ENCODE results near the gene GLRX3.
A peak's percentile ranks its signal among the peaks of the same experiment; 100 is the strongest.

Gene GLRX3

DNA sequence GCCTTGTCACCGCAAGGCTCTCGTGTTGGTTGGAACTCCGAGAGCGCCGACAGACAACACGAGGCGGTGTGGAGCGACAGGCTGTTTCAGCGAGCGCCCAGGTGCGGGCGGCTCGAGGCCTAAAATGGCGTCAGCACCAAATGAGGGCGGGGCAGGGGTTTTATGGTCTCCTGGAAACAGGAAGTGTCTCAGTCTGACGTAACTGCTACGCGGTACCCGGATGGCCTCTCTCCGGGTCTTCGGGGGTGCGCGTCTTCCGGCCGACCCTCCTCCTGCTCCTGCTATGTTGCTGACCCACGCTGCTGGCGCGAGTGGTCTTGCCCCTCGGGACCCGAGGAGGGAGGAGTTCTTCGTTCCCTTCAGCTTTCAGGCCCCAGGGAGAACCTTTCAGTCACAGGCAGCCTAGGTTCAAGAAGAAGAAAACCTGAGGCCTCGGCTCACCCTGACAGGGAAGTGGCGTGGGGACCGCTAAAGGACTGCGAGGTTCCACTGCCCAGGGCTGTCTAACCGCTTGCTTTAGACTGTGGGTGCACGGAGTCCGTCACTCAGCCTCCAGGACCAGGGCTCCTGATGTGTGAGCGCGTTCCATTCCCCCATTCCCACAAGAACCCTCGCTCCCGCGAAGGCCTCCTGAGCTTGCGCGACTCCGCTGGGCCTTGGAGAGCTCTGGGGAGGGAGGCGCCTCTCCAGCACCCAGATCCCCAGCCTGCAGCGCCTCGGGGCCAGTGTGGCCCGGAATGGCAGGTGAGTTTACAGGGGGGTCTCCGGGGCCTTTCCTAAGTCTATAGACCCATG lies 77.3 kb downstream of the GLRX3 start:
- no peak for DNase-seq

DNA sequence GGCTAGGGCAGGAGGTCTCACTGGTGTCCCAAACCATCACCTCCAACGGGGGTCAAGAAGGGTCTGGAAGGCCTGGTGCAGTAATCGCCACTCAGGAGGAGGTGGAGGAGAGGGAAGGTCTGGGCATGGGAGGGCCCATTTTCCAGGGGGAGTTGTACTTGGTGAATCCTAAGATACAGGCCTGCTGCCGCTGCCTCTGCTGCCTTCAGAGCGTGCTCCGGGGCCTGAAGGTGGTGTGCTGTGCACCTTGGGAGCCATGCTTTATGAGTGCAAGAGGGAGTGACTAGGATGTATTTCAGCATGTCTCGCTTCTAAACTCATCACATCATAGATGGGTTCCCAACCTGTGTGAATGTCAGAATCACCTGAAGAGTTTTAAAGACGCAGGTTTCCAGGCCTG lies 78.2 kb downstream of the GLRX3 start:
- no peak for DNase-seq

DNA sequence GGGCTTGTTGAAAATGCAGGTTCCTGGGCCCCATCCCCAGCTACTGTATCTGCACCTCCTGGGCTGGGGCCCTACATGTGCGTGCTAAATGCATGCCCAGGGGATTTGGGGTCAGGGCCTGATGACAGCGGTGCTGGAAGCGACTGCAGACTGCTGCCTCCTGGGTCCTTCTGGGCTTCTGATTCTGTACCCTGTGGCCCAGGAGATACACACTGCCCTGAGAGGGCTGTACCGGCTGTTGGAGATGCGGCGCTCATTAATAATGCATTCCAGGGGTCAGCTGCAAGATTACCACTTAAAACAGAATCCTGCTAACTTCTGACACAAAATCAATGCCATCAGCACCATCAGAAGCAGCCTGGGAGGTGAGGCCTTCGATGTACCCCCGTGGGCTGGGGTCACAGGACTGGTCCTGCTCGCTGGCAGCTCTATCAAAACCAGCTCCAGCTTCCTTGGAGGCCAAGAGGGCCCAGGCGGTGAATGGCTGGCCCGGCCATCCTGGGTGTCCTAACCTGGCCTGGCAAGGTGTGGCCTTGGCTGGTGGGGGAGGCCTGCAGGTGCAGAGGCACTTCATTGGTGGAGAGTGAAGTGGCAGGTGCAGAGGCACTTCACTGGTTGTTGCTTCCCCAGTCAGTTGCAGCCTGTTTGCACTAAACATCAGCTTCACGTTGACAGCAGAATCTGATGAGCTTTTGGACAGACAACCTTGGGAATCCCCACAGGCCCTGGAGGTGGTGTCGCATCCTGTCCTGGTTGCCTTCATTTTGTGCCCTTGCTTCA lies 79.2 kb downstream of the GLRX3 start:
- DNase-seq, result peak; percentile 77

DNA sequence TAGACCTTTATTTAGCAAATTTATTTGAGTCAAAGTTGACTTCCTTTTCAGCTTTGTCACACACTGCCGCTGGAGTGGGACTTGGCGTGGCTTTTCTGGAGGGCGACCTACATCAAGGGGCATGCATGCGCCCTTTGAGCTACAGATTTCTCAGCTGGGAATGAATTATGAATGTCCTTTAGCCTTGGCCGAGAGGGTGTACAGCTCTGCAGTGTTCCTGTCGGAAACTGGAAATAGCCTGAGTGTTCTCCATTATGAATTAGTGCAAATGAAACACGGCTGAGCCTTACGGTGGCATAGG lies 79.7 kb downstream of the GLRX3 start:
- no peak for DNase-seq

DNA sequence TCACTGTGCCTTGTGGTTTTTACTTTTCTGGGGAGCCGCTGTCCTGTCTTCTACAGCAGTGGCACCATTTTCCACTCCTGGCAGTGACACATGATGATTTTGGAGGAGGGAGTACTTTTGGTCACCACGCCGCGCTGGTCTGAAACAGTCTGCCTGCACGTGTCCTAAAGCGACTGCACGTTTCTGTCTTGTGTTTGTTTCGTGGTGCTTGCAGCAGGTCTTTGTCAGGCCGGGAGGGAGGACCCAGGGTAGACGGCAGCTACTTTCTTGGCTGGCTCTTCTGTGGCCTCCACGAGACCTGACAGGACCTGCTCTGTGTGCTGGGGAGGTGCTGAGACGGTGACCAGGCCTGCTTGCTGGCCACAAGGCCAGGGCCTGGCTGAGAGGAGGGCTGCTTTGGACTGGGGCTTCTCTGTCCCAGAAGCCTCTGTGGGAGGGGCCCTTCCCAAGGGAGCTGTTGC lies 82.0 kb downstream of the GLRX3 start:
- no peak for DNase-seq

DNA sequence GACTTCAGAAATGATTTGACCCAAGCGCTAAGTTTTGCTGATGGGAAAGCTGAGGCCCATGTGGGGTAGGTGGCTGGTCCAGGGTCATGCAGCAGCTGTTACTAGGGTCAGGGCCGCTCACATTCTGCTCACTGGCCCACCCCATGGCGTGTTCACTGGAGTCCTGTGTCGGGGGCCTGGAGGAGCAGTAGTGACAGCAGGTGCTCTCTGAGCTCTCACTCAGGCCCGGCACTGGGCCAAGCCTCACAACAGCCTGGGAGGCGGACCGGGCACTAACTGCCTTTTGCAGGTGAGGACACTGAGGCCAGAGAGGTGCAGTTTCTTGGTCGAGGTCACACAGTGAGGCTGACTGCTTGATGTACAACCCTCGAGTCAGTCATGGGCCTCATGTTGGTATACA lies 82.7 kb downstream of the GLRX3 start:
- no peak for DNase-seq

DNA sequence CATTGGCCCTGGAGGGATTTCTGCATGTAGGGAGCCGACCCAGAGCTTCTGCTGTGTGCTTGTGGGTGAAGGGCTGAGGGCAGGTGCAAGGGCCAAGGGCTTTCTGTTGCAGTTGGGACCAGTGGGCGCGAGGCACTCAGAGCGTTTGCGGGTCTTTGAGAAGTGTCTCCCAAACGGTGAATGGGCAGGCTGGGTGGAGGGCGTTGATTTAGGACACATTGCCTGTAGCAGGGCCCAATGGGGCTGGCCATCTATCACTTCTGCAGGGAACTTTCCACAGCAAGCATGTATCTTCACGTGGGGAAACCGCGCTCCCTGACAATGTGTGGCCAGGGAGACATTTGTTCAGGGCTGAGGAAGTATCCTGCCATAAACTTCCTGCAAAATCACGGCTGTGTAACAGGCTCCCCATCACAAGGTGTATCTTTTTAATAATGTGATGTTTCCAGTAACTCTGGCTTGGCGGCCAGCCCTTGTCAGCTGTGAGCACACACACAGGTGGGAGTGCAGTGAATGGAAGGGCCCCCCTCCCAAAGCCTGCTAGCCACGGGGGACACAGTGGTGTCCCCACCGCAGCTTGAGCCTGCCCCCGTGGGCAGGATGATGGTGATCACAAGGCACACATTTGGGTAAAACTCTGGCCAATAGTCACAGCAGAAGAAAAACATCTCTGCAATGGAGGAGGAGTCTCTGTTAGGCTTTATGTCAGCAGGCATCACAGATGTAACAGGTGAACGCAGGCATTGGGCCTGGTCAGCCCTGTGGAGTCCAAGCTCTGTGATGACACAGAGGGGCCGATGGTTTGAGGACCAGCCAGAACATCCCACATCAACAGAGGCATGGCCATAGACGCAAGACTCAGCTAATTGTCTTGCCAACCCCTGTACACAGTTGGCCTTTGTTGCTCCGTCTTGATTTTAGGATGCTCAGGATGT lies 84.3 kb downstream of the GLRX3 start:
- no peak for DNase-seq

DNA sequence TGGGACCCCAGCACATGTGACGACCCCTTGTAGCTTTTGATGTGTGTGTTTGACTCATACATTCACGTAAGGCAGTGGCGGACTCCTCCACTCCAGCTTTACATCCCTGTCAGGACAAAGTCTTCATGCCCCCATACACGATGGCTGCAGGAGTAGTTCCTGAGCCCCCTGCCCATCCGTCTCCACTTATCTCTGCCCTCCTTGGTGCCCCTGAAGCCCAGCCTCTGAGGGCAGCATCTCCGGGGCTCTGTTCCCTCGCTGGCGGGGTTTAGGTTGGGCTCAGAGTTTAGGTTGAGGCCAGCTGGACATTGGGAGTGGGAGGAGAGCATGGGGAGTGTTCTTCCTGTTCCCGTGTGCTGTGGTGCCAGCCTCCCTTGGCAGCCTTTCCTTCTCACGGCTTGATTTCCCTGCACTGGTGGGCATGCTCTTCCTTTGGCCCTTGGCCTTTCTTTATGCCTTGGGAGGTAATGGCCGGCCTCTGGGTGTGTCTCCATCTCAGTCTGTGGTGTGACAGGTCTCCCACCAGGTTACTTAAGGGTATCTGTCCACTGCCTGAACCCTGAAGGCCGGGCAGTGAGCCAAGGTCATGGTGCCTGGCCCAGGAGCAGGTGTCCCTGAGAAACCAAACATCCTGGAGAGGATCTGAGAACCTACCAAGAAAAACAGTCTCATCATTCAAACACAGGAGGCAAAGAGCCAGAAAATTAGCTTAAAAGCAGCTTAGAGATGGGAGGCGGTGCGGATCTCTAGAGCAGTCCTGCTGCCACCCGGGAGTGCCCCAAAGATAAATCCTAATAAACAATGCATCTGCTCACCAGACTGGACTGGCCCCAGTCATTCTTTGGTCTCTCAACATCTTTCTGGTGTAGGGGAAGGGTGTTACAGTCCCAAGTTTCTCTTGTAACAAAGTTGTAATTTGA lies 85.5 kb downstream of the GLRX3 start:
- no peak for DNase-seq

DNA sequence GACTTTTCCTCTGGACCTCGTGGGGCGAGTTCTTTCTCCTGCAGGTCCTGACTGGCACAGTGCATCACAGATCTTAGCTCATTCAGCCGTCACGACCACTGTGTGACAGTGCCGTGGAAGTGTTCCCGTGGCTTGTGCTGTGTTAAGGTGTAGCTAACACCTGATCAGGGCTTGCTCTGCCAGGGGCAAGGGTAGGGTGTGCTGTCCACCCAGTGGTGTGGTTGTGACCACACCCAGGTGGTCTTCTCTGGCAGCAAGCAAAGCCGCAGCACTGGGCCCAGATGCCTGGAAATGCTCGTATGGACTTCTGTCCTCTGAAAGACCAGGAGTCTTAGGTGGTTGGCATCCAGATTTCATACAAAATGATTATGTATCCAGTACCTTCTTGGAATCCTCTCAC lies 86.2 kb downstream of the GLRX3 start:
- DNase-seq, result no peak

DNA sequence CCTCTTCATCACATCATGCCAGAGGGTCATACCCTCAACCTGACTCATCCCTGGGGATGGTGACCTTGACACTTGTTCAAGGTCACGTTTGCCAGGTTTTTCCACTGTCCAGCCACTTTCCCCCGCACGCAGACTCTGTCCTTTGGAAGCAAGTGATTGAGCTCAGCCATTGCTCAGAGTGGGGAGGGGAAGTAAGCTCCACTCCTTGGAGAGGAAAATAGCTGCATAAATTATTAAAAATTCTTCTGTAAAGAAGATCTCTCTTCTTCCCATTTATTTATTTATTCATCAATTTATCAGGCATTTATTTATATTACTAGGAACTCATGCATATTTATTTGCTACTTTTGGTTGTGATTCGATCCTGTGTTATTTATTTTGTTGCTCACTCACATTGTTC lies 88.0 kb downstream of the GLRX3 start:
- DNase-seq, result no peak

DNA sequence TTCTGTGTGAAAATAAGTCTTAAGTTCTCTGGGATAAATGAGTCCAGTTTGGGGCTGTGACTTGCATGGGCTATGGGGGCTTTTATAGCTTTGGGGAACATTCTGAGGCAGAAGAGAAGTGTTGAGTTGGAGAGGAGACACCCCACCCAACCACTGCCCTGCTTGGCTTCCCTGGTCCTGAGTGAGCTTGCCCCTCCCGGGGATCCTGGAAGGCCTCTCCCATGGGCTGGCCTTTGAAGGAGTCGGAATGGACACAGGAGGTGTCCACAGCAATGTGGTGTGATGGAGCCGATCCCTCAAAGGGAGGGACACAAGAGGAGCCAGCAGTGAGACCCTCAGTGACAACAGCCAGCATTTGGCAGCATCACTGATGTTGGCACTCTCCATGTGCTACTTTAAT lies 89.8 kb downstream of the GLRX3 start:
- no peak for DNase-seq

DNA sequence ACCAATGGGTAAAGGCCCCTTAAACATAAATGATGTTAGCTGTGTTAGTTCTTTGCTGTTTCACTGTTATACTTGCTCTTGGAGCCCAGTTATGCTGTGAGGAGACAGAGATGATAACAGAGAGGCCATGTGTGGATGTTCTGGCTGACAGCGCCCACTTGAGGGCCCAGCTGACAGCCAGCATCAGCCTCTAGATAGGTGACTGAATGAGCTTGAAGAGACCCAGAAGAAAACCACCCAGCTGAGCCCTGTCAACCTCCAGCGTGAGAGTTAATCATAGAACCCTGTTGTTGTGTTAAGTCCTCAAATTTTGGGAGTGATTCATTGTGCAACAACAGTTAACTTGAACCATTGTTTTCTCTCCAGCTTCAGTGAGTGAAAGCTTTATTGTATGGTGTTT lies 91.7 kb downstream of the GLRX3 start:
- no peak for DNase-seq
